GM21737 (cell line): ENCODE measurements around the gene ALDH3A1.

Source experiments
- ATAC-seq: cut with Tn5 transposase; IDR thresholded peaks from one replicate; pipeline ENCODE4 v1.9.1; 2021; ENCODE audit warnings: mild to moderate bottlenecking, moderate library complexity; ENCODE audit not compliant: unreplicated experiment

ALDH3A1 gene

GRCh38 chr17:19720631-19721426 lies 27.3 kb downstream of the ALDH3A1 start:
- ATAC-seq = no peak

DNA sequence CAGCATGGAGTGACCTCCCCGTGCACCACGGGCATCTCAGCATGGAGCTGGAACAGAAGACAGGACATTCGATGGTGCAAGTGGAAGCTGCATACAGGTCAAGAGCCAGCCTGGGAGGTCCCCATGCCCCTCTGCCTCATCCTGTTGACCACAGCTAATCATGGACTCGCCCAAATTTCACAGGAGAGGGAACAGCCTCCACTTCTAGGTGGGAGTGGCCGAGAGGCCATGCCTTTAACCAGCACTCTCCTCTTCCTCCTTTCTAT lies 28.0 kb downstream of the ALDH3A1 start:
- no peak for ATAC-seq

- no peak for ATAC-seq
These were observed 28.5 kb downstream of the ALDH3A1 start for GRCh38 chr17:19719355-19720209.

- ATAC-seq = no peak
These were observed 29.3 kb downstream of the ALDH3A1 start for GRCh38 chr17:19718613-19719354.

DNA sequence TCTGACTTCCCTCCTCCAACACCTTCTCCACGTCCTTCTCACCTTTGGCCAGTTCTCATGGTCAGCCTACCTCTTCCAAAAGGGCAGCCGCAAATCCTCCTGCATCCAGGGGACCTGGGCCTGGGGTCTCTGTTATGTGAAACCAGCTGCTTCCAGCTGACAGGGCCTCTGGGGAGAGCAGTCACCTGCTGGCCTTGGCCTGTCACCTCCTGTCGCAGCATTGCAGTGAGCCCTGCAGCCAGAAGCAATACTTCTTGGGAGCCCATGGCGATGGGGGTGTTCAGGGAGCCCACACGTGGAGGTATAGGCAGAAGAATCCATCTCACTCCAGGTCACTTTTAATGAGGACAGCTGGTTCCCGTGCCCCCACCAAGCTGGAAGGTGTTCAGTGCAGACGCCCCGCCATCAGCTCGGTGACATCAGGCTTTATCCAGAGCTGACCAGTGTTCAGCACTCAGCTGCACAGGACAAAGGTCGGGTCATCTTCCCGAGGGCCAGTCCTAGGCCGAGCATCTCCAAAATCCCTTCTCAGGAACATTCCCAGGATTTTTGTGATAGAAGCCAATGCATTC lies 30.0 kb downstream of the ALDH3A1 start:
- ATAC-seq = no peak

GRCh38 chr17:19717411-19717908 lies 30.6 kb downstream of the ALDH3A1 start:
- ATAC-seq = no peak

GRCh38 chr17:19717031-19717360 lies 31.1 kb downstream of the ALDH3A1 start:
- ATAC-seq = no peak

GRCh38 chr17:19716108-19717030 lies 31.7 kb downstream of the ALDH3A1 start, which contains the start of gene SLC47A2:
SLC47A2 (minus strand) TSS chr17:19716584; CDS start chr17:19716555, 29 bp downstream.
- no peak for ATAC-seq

- ATAC-seq = no peak
These were observed 33.3 kb downstream of the ALDH3A1 start for GRCh38 chr17:19714542-19715411.

- no peak for ATAC-seq
These were observed 34.2 kb downstream of the ALDH3A1 start for GRCh38 chr17:19713901-19714361.

GRCh38 chr17:19713462-19713861 lies 34.6 kb downstream of the ALDH3A1 start:
- no peak for ATAC-seq

DNA sequence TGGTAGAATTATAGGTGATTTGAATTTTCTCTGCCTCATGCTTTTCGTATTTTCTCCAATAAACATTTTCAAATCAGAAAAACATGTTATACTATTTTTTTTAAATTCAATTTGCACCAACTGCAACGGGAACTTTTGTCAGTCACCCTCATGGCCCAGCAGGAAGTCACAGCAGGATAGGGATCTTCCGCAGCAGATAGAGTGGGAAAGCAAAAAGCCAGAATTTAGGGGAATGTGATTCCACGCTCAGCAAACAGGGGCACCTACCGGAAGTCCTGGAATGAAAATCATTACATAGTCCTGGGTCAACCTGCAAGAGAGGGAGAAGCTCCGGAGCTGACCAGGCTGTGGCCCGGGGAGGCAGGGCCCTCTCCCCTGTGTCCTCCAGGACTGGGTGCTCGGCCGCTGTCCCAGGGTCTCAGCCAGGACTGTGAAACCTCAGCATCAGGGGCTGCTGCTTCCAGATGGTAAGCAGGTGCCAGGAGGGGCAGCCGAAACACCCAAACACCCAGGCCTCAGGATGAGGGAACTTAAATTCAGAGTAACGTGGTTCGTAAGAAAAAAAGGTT lies 35.6 kb downstream of the ALDH3A1 start:
- ATAC-seq = no peak

GRCh38 chr17:19709841-19710240 lies 38.3 kb downstream of the ALDH3A1 start:
- ATAC-seq = no peak

GRCh38 chr17:19708431-19709175 lies 39.5 kb downstream of the ALDH3A1 start:
- ATAC-seq = no peak

GRCh38 chr17:19707728-19708221 lies 40.3 kb downstream of the ALDH3A1 start:
- ATAC-seq = no peak

GRCh38 chr17:19706791-19707727 lies 41.0 kb downstream of the ALDH3A1 start:
- no peak for ATAC-seq
